GM12878 (cell line): ENCODE data around the gene IQGAP2. TPM values are rescaled to one million over a fixed set of nuclear protein-coding genes. Genes with fewer than 3 reads are reported as not detected.
A peak's percentile ranks its signal among the peaks of the same experiment; 100 is the strongest.

ENCODE experiments used
- ATAC-seq: fragments of 200-7000 bp; cut with Tn5 transposase; 3 replicates; pipeline ENCODE4 v1.9.1; 2020; ENCODE audit warnings: mild to moderate bottlenecking, moderate library complexity
- BruUV-seq: library from RNA; stranded (reverse); fragments of 400-500 nt; replicated peaks from 2 replicates; lab custom pipeline; 2021; lab: Mats Ljungman, UMichigan
- CTCF ChIA-PET: fragments of 300-600 bp; sonication (Branson Sonifier 250); formaldehyde crosslinking; extraction: SDS; loops from one replicate; lab custom pipeline; 2021; ENCODE audit warnings: inconsistent platforms; lab: Yijun Ruan, JAX
- POLR2A ChIA-PET: fragments of 350-600 bp; formaldehyde crosslinking; extraction: SDS; loops from one replicate; lab custom pipeline; 2021; ENCODE audit warnings: inconsistent platforms; lab: Charles Lee
- RAD21 ChIA-PET: fragments of 300-600 bp; sonication (Branson Sonifier 250); formaldehyde crosslinking; loops from one replicate; lab custom pipeline; 2023; ENCODE audit warnings: antibody characterized with exemption; ENCODE audit not compliant: unreplicated experiment; lab: Charles Lee
- SMC1A ChIA-PET: fragments of 300-600 bp; sonication (Branson Sonifier 250); formaldehyde crosslinking; loops from one replicate; lab custom pipeline; 2023; ENCODE audit not compliant: unreplicated experiment, uncharacterized antibody; lab: Charles Lee
- DNase-seq: peaks from one replicate; pipeline ENCODE4 v3.0.0-alpha.2; 2011; ENCODE audit warnings: low read depth, low spot score
- FAIRE-seq: peaks from 3 replicates; lab custom pipeline; 2011; peaks lifted over from hg19 to GRCh38; lab: Jason Lieb, UNC
- H2AFZ ChIP-seq: 2 replicates; pipeline ENCODE4 v1.6.0; 2011; ENCODE audit warnings: low read depth, low read length, control low read depth; ENCODE audit not compliant: control insufficient read depth
- H3K27ac ChIP-seq: 2 replicates; pipeline ENCODE4 v1.5.1; 2011; ENCODE audit warnings: control low read depth; ENCODE audit not compliant: control insufficient read depth, insufficient read depth
- H3K27me3 ChIP-seq, 2 experiments: replicated peaks in 1 of 2; 2 replicates each; pipeline versions ENCODE4 v1.6.0 to v1.6.1; 2011; ENCODE audit warnings: low read length in 1 of 2; ENCODE audit not compliant: control insufficient read depth in 2 of 2, insufficient read depth in 2 of 2
- H3K36me3 ChIP-seq, 2 experiments: 2 replicates each; pipeline ENCODE4 v1.5.1; 2011; ENCODE audit warnings: low read length in 1 of 2; ENCODE audit not compliant: control insufficient read depth in 2 of 2, insufficient read depth in 2 of 2
- H3K4me1 ChIP-seq: 2 replicates; pipeline ENCODE4 v1.6.1; 2011; ENCODE audit warnings: mild to moderate bottlenecking, low read length, moderate library complexity, mixed read lengths; ENCODE audit not compliant: control insufficient read depth, insufficient read depth
- H3K4me2 ChIP-seq: 2 replicates; pipeline ENCODE4 v1.6.0; 2011; ENCODE audit warnings: control low read depth; ENCODE audit not compliant: control insufficient read depth, insufficient read depth
- H3K4me3 ChIP-seq: fragments of 200-600 bp; sonication (generic); 2 replicates; pipeline ENCODE4 v1.5.1; 2016
- H3K79me2 ChIP-seq: 2 replicates; pipeline ENCODE4 v1.6.0; 2011; ENCODE audit warnings: low read length; ENCODE audit not compliant: control insufficient read depth, insufficient read depth
- H3K9ac ChIP-seq: 2 replicates; pipeline ENCODE4 v1.8.0; 2011; ENCODE audit warnings: low read length, control low read depth, mixed read lengths; ENCODE audit not compliant: control insufficient read depth, insufficient read depth
- H3K9me3 ChIP-seq: replicated peaks from 3 replicates; pipeline ENCODE4 v1.5.1; 2011; ENCODE audit warnings: mild to moderate bottlenecking, low read length; ENCODE audit not compliant: control insufficient read depth, insufficient read depth
- H4K20me1 ChIP-seq: 2 replicates; pipeline ENCODE4 v1.6.0; 2011; ENCODE audit not compliant: control insufficient read depth, insufficient read depth
- ATF7 ChIP-seq: fragments of 450-650 bp; IDR thresholded peaks from 2 replicates; pipeline ENCODE4 v1.6.1; 2016; ENCODE audit warnings: low read depth, mild to moderate bottlenecking
- CBX5 ChIP-seq: sonication (generic); IDR thresholded peaks from 2 replicates; pipeline ENCODE4 v1.6.1; 2016; ENCODE audit warnings: low read depth, moderate library complexity, mild to moderate bottlenecking, inconsistent platforms
- E2F8 ChIP-seq: fragments of 450-650 bp; IDR thresholded peaks from 2 replicates; pipeline ENCODE4 v1.6.1; 2018; ENCODE audit warnings: mild to moderate bottlenecking, low read depth, moderate library complexity; ENCODE audit not compliant: partially characterized antibody
- ELK1 ChIP-seq: IDR thresholded peaks from 2 replicates; pipeline ENCODE4 v1.6.1; 2012; ENCODE audit warnings: low read depth, low read length, improper control_type of control experiment
- LARP7 ChIP-seq: fragments of 450-650 bp; IDR thresholded peaks from 2 replicates; pipeline ENCODE4 v1.6.1; 2017; ENCODE audit warnings: mild to moderate bottlenecking
- NBN ChIP-seq: fragments of 450-650 bp; IDR thresholded peaks from 2 replicates; pipeline ENCODE4 v1.6.1; 2016
- NFYA ChIP-seq: IDR thresholded peaks from 2 replicates; pipeline ENCODE4 v1.6.1; 2011; ENCODE audit warnings: low read depth, mild to moderate bottlenecking, low read length, improper control_type of control experiment, borderline replicate concordance
- PAX5 ChIP-seq: IDR thresholded peaks from 2 replicates; pipeline ENCODE4 v1.6.1; 2011; ENCODE audit warnings: low read depth, low read length, borderline replicate concordance
- POU2F2 ChIP-seq: IDR thresholded peaks from 3 replicates; pipeline ENCODE4 v1.6.1; 2011; ENCODE audit warnings: low read depth, mild to moderate bottlenecking, low read length, borderline replicate concordance
- RCOR1 ChIP-seq: conservative IDR thresholded peaks from 2 replicates; pipeline ENCODE4 v1.6.1; 2012; ENCODE audit warnings: low read depth, low read length, improper control_type of control experiment
- SMAD5 ChIP-seq: IDR thresholded peaks from 2 replicates; pipeline ENCODE4 v1.6.1; 2016; ENCODE audit warnings: antibody characterized with exemption, low read depth
- SREBF2 ChIP-seq: IDR thresholded peaks from 2 replicates; pipeline ENCODE4 v1.6.1; 2012; ENCODE audit warnings: mild to moderate bottlenecking, low read length
- SUZ12 ChIP-seq: fragments of 200-600 bp; sonication (generic); IDR thresholded peaks from one replicate; pipeline ENCODE4 v1.6.1; 2018; ENCODE audit warnings: antibody characterized with exemption, mild to moderate bottlenecking; ENCODE audit not compliant: unreplicated experiment
- TCF3 ChIP-seq: IDR thresholded peaks from 2 replicates; pipeline ENCODE4 v1.6.1; 2012; ENCODE audit warnings: low read depth, mild to moderate bottlenecking, low read length, borderline replicate concordance; ENCODE audit not compliant: insufficient read depth
- ZNF217 ChIP-seq: fragments of 450-650 bp; IDR thresholded peaks from 2 replicates; pipeline ENCODE4 v1.6.1; 2017; ENCODE audit warnings: antibody characterized with exemption, mild to moderate bottlenecking
- in situ Hi-C: fragments of 300-500 bp; cut with MboI; formaldehyde crosslinking; loops from 9 replicates; pipeline ENCODE4 v1.14.3; 2018; ENCODE audit warnings: mixed read lengths
- intact Hi-C: fragments of 100-400 bp; cut with micrococcal nuclease; formaldehyde crosslinking; loops from one replicate; pipeline ENCODE4 v1.14.2; 2022; ENCODE audit not compliant: unreplicated experiment
- polyA plus RNA-seq, 11 experiments: library from polyadenylated mRNA; depleted of rRNA in 4 of 11; unstranded in 6 of 11; stranded (reverse) in 5 of 11; fragments of >200 nt; fragmentation: Nextera tagmentation in 4 of 11; fragmentation: Illumina TruSeq in 1 of 11; extraction: Ambion mirVana in 4 of 11; extraction: Trizol in 1 of 11; gene quantifications; 1 replicate in 1 of 11; 2 replicates in 10 of 11; pipeline versions ENCODE4 v1.2.1 to v1.2.3, GENCODE V29; 2011 to 2016; ENCODE audit warnings: inconsistent platforms in 2 of 11, missing spikeins in 2 of 11, low read depth in 1 of 11
- total RNA-seq, 4 experiments: library from RNA; depleted of rRNA in 3 of 4; stranded (reverse); fragments of >200 nt in 3 of 4; fragmentation: Illumina TruSeq in 1 of 4; extraction: Trizol in 1 of 4; gene quantifications; 2 replicates each; pipeline versions ENCODE4 v1.2.1 to v1.2.3, GENCODE V29; 2013 to 2021
- TF ChIP-seq, protein P1 (sequence below): fragments of 450-650 bp; IDR thresholded peaks from 2 replicates; pipeline ENCODE4 v1.6.1; 2014; ENCODE audit warnings: mild to moderate bottlenecking

The IQGAP2 gene
- total and polyA plus RNA-seq, 10 of the 15 experiments (the other 5 are each of a cell fraction or from before 2014, with no cell fraction given), result 14.5 to 41.4 (median 21.8) TPM

GRCh38 chr5:76408104-76408654 is 5.1 kb downstream of the IQGAP2 start (continued):
- TF ChIP-seq E2F8 (no peak), SUZ12 (no peak)

DNA sequence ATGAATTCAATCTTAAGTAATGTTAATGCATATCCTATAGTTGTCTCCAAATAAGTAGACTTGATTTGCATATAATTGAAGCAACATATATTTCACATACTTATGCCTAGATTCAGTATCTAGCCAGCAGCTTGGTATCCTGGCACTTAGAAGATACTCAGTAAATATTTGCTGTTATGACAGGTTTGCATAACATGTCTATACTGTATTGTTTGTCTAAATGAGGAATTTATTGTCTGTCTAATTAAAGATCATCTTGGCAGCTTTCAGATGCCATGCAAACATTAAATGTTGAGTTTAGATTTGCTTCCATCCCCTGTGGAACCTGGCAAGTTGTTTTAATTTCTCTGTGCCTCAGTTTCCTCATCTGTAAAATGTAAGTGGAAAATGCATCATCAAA is 9.4 kb downstream of the IQGAP2 start:
- POLR2A ChIA-PET, result no interaction called here
- no TSS peak for BruUV-seq
- H3K27me3 ChIP-seq, result no peaks in the 10 kb centered on the region
- CTCF ChIA-PET, result no interaction called here
- ATAC-seq (no peak), DNase-seq (no peak), FAIRE-seq (peak; percentile 35)
- H3K79me2 ChIP-seq, result peaks cover 9% of the 10 kb centered on the region
- intact Hi-C loops, result no loop called here
- H3K9me3 ChIP-seq, result no peaks in the 10 kb centered on the region; the same call in 2 of the 3 replicates
- H3K9ac ChIP-seq, result no peak overlapping the region
- RAD21 ChIA-PET, result interaction anchor here (1.1 kb wide), 1 partner anchor 171 kb away, joined by 3 read pairs; no protein-coding TSS in a partner anchor
- SMC1A ChIA-PET, result no interaction called here
- H3K4me3 ChIP-seq, result no peak overlapping the region
- no peak overlapping the region for H3K27ac ChIP-seq
- H3K36me3 ChIP-seq, result no peaks in the 10 kb centered on the region
- in situ Hi-C loops, result no loop called here
- H2AFZ ChIP-seq, result no peak overlapping the region
- H3K4me2 ChIP-seq, result no peak overlapping the region
- H3K4me1 ChIP-seq, result peaks cover 5% of the 10 kb centered on the region; the same call in 1 of the 2 replicates
- H4K20me1 ChIP-seq, result no peaks in the 10 kb centered on the region
- TF ChIP-seq RCOR1, result no peak
- no peak for TF ChIP-seq PAX5
- TF ChIP-seq TCF3, result no peak
- TF ChIP-seq NBN, result no peak
- TF ChIP-seq ZNF217, result no peak
- no peak for TF ChIP-seq SREBF2
- no peak for TF ChIP-seq E2F8
- no peak for TF ChIP-seq ATF7
- TF ChIP-seq, protein P1, sequence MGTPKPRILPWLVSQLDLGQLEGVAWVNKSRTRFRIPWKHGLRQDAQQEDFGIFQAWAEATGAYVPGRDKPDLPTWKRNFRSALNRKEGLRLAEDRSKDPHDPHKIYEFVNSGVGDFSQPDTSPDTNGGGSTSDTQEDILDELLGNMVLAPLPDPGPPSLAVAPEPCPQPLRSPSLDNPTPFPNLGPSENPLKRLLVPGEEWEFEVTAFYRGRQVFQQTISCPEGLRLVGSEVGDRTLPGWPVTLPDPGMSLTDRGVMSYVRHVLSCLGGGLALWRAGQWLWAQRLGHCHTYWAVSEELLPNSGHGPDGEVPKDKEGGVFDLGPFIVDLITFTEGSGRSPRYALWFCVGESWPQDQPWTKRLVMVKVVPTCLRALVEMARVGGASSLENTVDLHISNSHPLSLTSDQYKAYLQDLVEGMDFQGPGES, result no peak
- no peak for TF ChIP-seq ELK1
- TF ChIP-seq POU2F2, result no peak
- TF ChIP-seq SMAD5, result no peak
- no peak for TF ChIP-seq CBX5
- no peak for TF ChIP-seq NFYA
- no peak for TF ChIP-seq LARP7
